Neutrophil (primary cell): ENCODE results near the gene IFNLR1.

Experiments
- H3K27ac ChIP-seq: fragments of 200-600 bp; sonication (generic); 2 replicates; pipeline ENCODE4 v1.5.1; 2016; ENCODE audit warnings: mild to moderate bottlenecking, moderate library complexity
- H3K27me3 ChIP-seq: fragments of 200-600 bp; sonication (generic); 2 replicates; pipeline ENCODE4 v1.6.0; 2016; ENCODE audit warnings: mild to moderate bottlenecking
- H3K36me3 ChIP-seq: fragments of 200-600 bp; sonication (generic); 2 replicates; pipeline ENCODE4 v1.5.1; 2017
- H3K4me1 ChIP-seq, 2 experiments: fragments of 200-600 bp in 1 of 2; sonication (generic) in 1 of 2; 1 replicate in 1 of 2; 2 replicates in 1 of 2; pipeline versions ENCODE4 v1.5.1 to v1.6.1; 2013 to 2016; ENCODE audit warnings: low read depth in 1 of 2, low read length in 1 of 2, mild to moderate bottlenecking in 1 of 2, moderate library complexity in 1 of 2; ENCODE audit not compliant: control insufficient read depth in 1 of 2, insufficient read depth in 1 of 2
- H3K4me3 ChIP-seq, 2 experiments: fragments of 200-600 bp in 1 of 2; sonication (generic) in 1 of 2; 1 replicate in 1 of 2; 2 replicates in 1 of 2; pipeline ENCODE4 v1.5.1; 2013 to 2016; ENCODE audit warnings: low read depth in 1 of 2, low read length in 1 of 2, mild to moderate bottlenecking in 1 of 2, moderate library complexity in 1 of 2
- H3K9me3 ChIP-seq: fragments of 200-600 bp; sonication (generic); 2 replicates; pipeline ENCODE4 v1.5.1; 2016
- CTCF ChIP-seq: fragments of 200-600 bp; sonication (generic); IDR thresholded peaks from 2 replicates; pipeline ENCODE4 v1.5.1; 2016; ENCODE audit warnings: antibody characterized with exemption

The IFNLR1 gene

GRCh38 chr1:24186993-24187790 is at the start of gene IFNLR1:
TSS of gene IFNLR1 (minus strand) at chr1:24187289. CDS start at chr1:24187248, 41 bp downstream.
- Histone ChIP-seq H3K36me3 (no peaks in the 10 kb centered on the region), H3K4me3 (peak within 1 kb of the TSS; percentile 36 to 64), H3K9me3 (no peaks in the 10 kb centered on the region), H3K27ac (no peak within 1 kb of the TSS), H3K27me3 (peaks cover 44% of the 10 kb centered on the region), H3K4me1 (peaks cover 31 to 37% of the 10 kb centered on the region in 2 experiments)
- TF ChIP-seq CTCF, result no peak

GRCh38 chr1:24235921-24236788 is 49.1 kb upstream of the IFNLR1 start:
- no peak overlapping the region for H3K27ac ChIP-seq
- no peaks in the 10 kb centered on the region for H3K27me3 ChIP-seq
- TF ChIP-seq CTCF, result no peak
- no peaks in the 10 kb centered on the region for H3K4me1 ChIP-seq
- H3K9me3 ChIP-seq, result no peaks in the 10 kb centered on the region
- no peak overlapping the region for H3K4me3 ChIP-seq
- no peaks in the 10 kb centered on the region for H3K36me3 ChIP-seq

GRCh38 chr1:24233684-24234600 is 46.9 kb upstream of the IFNLR1 start:
- Histone ChIP-seq H3K27me3 (no peaks in the 10 kb centered on the region), H3K36me3 (no peaks in the 10 kb centered on the region), H3K27ac (no peak overlapping the region)

GRCh38 chr1:24231701-24232100 is 44.6 kb upstream of the IFNLR1 start:
- no peaks in the 10 kb centered on the region for H3K27me3 ChIP-seq
- no peaks in the 10 kb centered on the region for H3K36me3 ChIP-seq
- H3K4me3 ChIP-seq, result no peak overlapping the region
- H3K27ac ChIP-seq, result no peak overlapping the region
- no peaks in the 10 kb centered on the region for H3K9me3 ChIP-seq
- no peak for TF ChIP-seq CTCF
- H3K4me1 ChIP-seq, result no peaks in the 10 kb centered on the region

More at GRCh38 chr1:24233684-24234600, 46.9 kb upstream of the IFNLR1 start:
- H3K4me3 ChIP-seq, result no peak overlapping the region
- no peaks in the 10 kb centered on the region for H3K4me1 ChIP-seq
- H3K9me3 ChIP-seq, result no peaks in the 10 kb centered on the region
- no peak for TF ChIP-seq CTCF

GRCh38 chr1:24228311-24228710 is 41.2 kb upstream of the IFNLR1 start:
- Histone ChIP-seq H3K36me3 (no peaks in the 10 kb centered on the region), H3K4me3 (no peak overlapping the region), H3K4me1 (no peaks in the 10 kb centered on the region), H3K27me3 (no peaks in the 10 kb centered on the region), H3K27ac (no peak overlapping the region), H3K9me3 (no peaks in the 10 kb centered on the region)
- no peak for TF ChIP-seq CTCF
